Activated CD4-positive, alpha-beta T cell treated with anti-CD3 and anti-CD28 coated beads, Interleukin-2, amount 10 ng/mL, durations not matched to agents 7 days and 5 days (primary cell): ENCODE results near the gene PAGR1. TPM values are rescaled to one million over a fixed set of nuclear protein-coding genes. Genes with fewer than 3 reads are reported as not detected.
A peak's percentile ranks its signal among the peaks of the same experiment; 100 is the strongest.

Experiments used
- CTCF ChIA-PET: fragments of 350-600 bp; sonication (Branson Sonifier 250); formaldehyde crosslinking; loops from one replicate; lab custom pipeline; 2021; ENCODE audit warnings: antibody characterized with exemption; lab: Charles Lee
- POLR2A ChIA-PET: fragments of 350-600 bp; sonication (Branson Sonifier 250); formaldehyde crosslinking; loops from one replicate; lab custom pipeline; 2021; ENCODE audit warnings: antibody characterized with exemption; lab: Charles Lee
- DNase-seq: peaks from one replicate; pipeline ENCODE4 v3.0.0-alpha.2; 2020
- H3K27ac Mint-ChIP-seq: one replicate; pipeline ENCODE4 v1.8.0; 2021; ENCODE audit warnings: mild to moderate bottlenecking, moderate library complexity, mixed read lengths
- H3K27me3 Mint-ChIP-seq: one replicate; pipeline ENCODE4 v1.8.0; 2021; ENCODE audit warnings: mixed read lengths
- H3K36me3 Mint-ChIP-seq: one replicate; pipeline ENCODE4 v1.8.0; 2021; ENCODE audit warnings: low read depth, mixed read lengths
- H3K4me1 Mint-ChIP-seq: one replicate; pipeline ENCODE4 v1.8.0; 2021; ENCODE audit warnings: mixed read lengths
- H3K4me3 Mint-ChIP-seq: one replicate; pipeline ENCODE4 v1.8.0; 2021; ENCODE audit warnings: mild to moderate bottlenecking, moderate library complexity, mixed read lengths
- H3K9me3 Mint-ChIP-seq: one replicate; pipeline ENCODE4 v1.8.0; 2021; ENCODE audit warnings: mixed read lengths
- total RNA-seq, 2 experiments: library from RNA; stranded (reverse); gene quantifications; one replicate each; pipeline ENCODE4 v1.2.3, GENCODE V29; 2021

The PAGR1 gene
- total RNA-seq, 2 experiments from 2014 or later: 26.8 to 29.6 TPM

GRCh38 chr16:29848420-29849297 lies 32.7 kb downstream of the PAGR1 start:
- H3K27me3 Mint-ChIP-seq: no peaks in the 10 kb centered on the region
- ChIA-PET POLR2A (interaction anchor here (0.6 to 0.7 kb wide), 3 partner anchors 31 to 180 kb away, joined by 4 to 8 read pairs (median 4); no protein-coding TSS in a partner anchor), CTCF (interaction anchor here (0.6 to 4.2 kb wide), 37 partner anchors 9 to 992 kb away, joined by 3 to 41 read pairs (median 4); partner anchors contain the start of genes CDIPT, HIRIP3, MAZ and MVP)
- H3K9me3 Mint-ChIP-seq: no peaks in the 10 kb centered on the region
- H3K4me3 Mint-ChIP-seq: no peak overlapping the region
- H3K36me3 Mint-ChIP-seq: peaks cover 43% of the 10 kb centered on the region
- H3K27ac Mint-ChIP-seq: peak overlapping the region; percentile 19
- H3K4me1 Mint-ChIP-seq: peaks cover 10% of the 10 kb centered on the region
- peak; percentile 87 for DNase-seq

DNA sequence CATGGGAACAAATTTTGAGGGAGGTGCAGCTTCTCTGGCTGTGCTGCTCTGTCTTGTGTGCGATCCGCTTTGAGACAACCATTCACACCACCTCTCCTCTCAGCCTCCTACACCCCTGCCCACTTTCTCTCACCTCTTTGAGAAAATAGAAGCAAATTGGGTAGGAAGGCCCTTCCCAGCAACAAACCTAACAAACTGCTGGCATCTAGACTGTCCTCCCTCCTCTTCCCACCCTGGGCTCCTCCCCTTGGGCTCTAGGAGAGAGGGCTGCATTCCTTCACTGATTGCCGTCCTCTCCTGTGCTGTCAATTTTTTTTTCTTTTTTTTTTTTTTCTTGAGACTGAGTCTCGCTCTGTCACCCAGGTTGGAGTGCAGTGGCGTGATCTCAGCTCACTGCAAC lies 33.6 kb downstream of the PAGR1 start:
- DNase-seq: no peak
- peak overlapping the region; percentile 9 for H3K27ac Mint-ChIP-seq
- H3K9me3 Mint-ChIP-seq: no peaks in the 10 kb centered on the region
- ChIA-PET POLR2A (interaction anchor here (0.7 to 0.8 kb wide), 2 partner anchors 32 to 42 kb away, joined by 3 to 8 read pairs; no protein-coding TSS in a partner anchor), CTCF (interaction anchor here (0.6 to 4.2 kb wide), 16 partner anchors 8 to 153 kb away, joined by 3 to 41 read pairs (median 8); partner anchors contain the start of genes HIRIP3, MAZ, MVP and PAGR1)
- H3K27me3 Mint-ChIP-seq: no peaks in the 10 kb centered on the region
- H3K4me1 Mint-ChIP-seq: peaks cover 10% of the 10 kb centered on the region
- no peak overlapping the region for H3K4me3 Mint-ChIP-seq
- H3K36me3 Mint-ChIP-seq: peaks cover 37% of the 10 kb centered on the region

GRCh38 chr16:29850998-29851397 lies 35.0 kb downstream of the PAGR1 start:
- no peak overlapping the region for H3K4me3 Mint-ChIP-seq
- peaks cover 10% of the 10 kb centered on the region for H3K4me1 Mint-ChIP-seq
- no peak overlapping the region for H3K27ac Mint-ChIP-seq
- POLR2A ChIA-PET: no interaction called here
- H3K9me3 Mint-ChIP-seq: no peaks in the 10 kb centered on the region
- peaks cover 25% of the 10 kb centered on the region for H3K36me3 Mint-ChIP-seq
- no peak for DNase-seq
- no peaks in the 10 kb centered on the region for H3K27me3 Mint-ChIP-seq
- CTCF ChIA-PET: interaction anchor here (0.5 kb wide), 1 partner anchor 106 kb away, joined by 3 read pairs; no protein-coding TSS in a partner anchor

- no peak overlapping the region for H3K4me3 Mint-ChIP-seq
- H3K36me3 Mint-ChIP-seq: peaks cover 24% of the 10 kb centered on the region
- peaks cover 7% of the 10 kb centered on the region for H3K4me1 Mint-ChIP-seq
- no peaks in the 10 kb centered on the region for H3K27me3 Mint-ChIP-seq
- ChIA-PET POLR2A (no interaction called here), CTCF (no interaction called here)
- no peaks in the 10 kb centered on the region for H3K9me3 Mint-ChIP-seq
- DNase-seq: no peak
- no peak overlapping the region for H3K27ac Mint-ChIP-seq
Measured at GRCh38 chr16:29852654-29853053, 36.7 kb downstream of the PAGR1 start.

DNA sequence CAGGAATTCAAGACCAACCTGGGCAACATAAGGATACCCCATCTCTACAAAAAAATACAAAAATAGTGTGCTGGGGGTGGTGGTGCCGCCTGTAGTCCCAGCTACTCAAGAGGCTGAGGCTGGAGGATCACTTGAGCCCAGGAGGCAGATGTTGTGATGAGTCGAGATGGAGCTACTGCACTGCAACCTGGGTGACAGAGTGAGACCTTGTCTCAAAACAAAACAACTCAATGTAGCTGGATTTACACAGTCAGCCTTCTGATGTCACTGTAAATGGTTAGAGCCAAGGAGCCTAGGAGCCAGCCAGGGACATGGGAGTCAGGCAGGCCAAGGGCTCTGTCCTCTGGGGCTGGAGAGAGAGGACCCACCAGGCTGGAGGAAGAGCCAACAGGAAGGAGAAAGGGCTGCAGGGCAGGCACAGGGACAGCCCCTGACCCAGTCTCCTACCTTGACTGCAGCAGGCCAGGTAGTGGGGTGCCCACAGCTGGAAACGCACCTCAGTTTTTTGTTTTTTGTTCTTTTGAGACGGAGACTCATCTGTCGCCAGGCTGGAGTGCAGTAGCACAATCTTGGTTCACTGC lies 38.7 kb downstream of the PAGR1 start:
- Mint-ChIP-seq H3K4me1 (no peaks in the 10 kb centered on the region), H3K4me3 (no peak overlapping the region), H3K9me3 (no peaks in the 10 kb centered on the region), H3K27ac (peak overlapping the region; percentile 46), H3K36me3 (peaks cover 21% of the 10 kb centered on the region), H3K27me3 (no peaks in the 10 kb centered on the region)
- POLR2A ChIA-PET: no interaction called here
- no peak for DNase-seq
- CTCF ChIA-PET: interaction anchor here (0.7 to 1.3 kb wide), 3 partner anchors 9 to 155 kb away, joined by 3 read pairs; no protein-coding TSS in a partner anchor

- no peak overlapping the region for H3K27ac Mint-ChIP-seq
- DNase-seq: no peak
Measured at GRCh38 chr16:29857133-29857760, 41.3 kb downstream of the PAGR1 start.

DNA sequence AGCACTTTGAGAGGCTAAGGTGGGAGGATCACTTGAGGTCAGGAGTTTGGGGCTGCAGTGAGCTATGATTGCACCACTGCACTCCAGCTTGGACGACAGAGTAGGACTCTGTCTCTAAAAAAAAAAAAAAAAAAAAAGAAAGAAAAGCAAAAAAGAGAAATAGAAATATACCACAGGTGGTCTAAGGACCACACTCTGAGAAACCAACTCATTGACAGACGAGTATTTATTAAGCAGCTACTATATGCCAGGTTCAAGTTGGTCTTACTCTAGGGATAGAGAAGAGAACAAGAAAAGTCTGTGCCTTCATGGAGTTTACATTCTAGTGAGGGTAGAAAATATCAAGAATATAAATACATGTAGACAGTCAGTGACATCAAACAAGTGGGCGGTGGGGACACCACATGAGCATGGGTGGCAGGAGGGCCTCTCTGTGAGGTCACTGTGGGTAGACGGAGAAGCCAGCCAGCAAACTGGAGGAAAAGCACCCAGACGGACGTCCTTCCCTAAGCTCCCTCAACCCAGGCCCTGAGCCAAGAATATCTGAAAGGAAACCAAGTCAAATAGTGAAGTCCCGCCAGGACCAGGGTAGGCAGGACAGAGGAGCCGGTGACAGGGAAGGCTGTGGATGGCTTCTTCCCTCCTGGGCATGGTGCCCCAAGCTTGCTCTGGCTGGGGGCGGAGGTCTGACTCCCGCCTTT lies 42.3 kb downstream of the PAGR1 start:
- no peak overlapping the region for H3K4me3 Mint-ChIP-seq
- H3K4me1 Mint-ChIP-seq: peaks cover 22% of the 10 kb centered on the region
- H3K27ac Mint-ChIP-seq: peak overlapping the region; percentile 64
- DNase-seq: no peak
- H3K9me3 Mint-ChIP-seq: no peaks in the 10 kb centered on the region
- no peaks in the 10 kb centered on the region for H3K27me3 Mint-ChIP-seq
- ChIA-PET CTCF (interaction anchor here (0.5 to 3.3 kb wide), 4 partner anchors 10 to 649 kb away, joined by 3 to 14 read pairs (median 3); partner anchors contain the start of gene SEZ6L2), POLR2A (no interaction called here)
- peaks cover 24% of the 10 kb centered on the region for H3K36me3 Mint-ChIP-seq

More at GRCh38 chr16:29857133-29857760, 41.3 kb downstream of the PAGR1 start:
- ChIA-PET POLR2A (no interaction called here), CTCF (interaction anchor here (0.5 to 3.3 kb wide), 2 partner anchors 9 to 651 kb away, joined by 3 to 14 read pairs; no protein-coding TSS in a partner anchor)
- H3K4me3 Mint-ChIP-seq: no peak overlapping the region
- no peaks in the 10 kb centered on the region for H3K27me3 Mint-ChIP-seq
- H3K9me3 Mint-ChIP-seq: no peaks in the 10 kb centered on the region
- H3K36me3 Mint-ChIP-seq: peaks cover 24% of the 10 kb centered on the region
- peaks cover 16% of the 10 kb centered on the region for H3K4me1 Mint-ChIP-seq

DNA sequence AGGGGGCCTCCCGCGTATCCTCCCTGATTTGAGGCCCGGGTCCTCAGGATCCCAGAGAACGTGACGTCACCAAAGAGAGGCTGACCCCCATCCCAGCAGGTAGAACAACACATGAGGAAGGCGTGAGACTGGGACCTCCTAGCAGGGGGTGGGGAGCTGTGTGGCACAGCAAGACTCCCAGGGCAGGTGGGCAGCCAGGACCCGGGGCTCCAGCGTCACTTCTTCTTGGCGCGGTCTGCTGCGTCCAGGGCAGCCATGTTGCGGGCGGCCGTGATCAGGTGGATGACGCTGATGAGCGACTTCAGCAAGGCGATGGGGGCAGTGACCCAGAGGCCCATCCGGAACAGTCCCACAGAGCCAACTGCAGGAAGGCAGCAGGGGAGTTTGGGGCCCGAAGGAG lies 43.0 kb downstream of the PAGR1 start:
- Mint-ChIP-seq H3K36me3 (peaks cover 24% of the 10 kb centered on the region), H3K27me3 (no peaks in the 10 kb centered on the region), H3K4me3 (no peak overlapping the region), H3K27ac (no peak overlapping the region), H3K9me3 (no peaks in the 10 kb centered on the region), H3K4me1 (peaks cover 25% of the 10 kb centered on the region)
- POLR2A ChIA-PET: interaction anchor here (0.6 kb wide), 1 partner anchor 8 kb away, joined by 4 read pairs; no protein-coding TSS in a partner anchor
- no peak for DNase-seq
- CTCF ChIA-PET: interaction anchor here (0.8 to 3.3 kb wide), 4 partner anchors 10 to 114 kb away, joined by 3 to 14 read pairs (median 3); partner anchors contain the start of gene SEZ6L2

GRCh38 chr16:29860218-29860617 lies 44.3 kb downstream of the PAGR1 start:
- no peak overlapping the region for H3K4me3 Mint-ChIP-seq
- peaks cover 24% of the 10 kb centered on the region for H3K36me3 Mint-ChIP-seq
- peak overlapping the region; percentile 54 for H3K27ac Mint-ChIP-seq
- H3K4me1 Mint-ChIP-seq: peaks cover 29% of the 10 kb centered on the region
- no peaks in the 10 kb centered on the region for H3K9me3 Mint-ChIP-seq
- POLR2A ChIA-PET: no interaction called here
- CTCF ChIA-PET: interaction anchor here (0.9 kb wide), 1 partner anchor 174 kb away, joined by 3 read pairs; no protein-coding TSS in a partner anchor
- no peak for DNase-seq
- H3K27me3 Mint-ChIP-seq: no peaks in the 10 kb centered on the region

GRCh38 chr16:29862383-29862883 lies 46.5 kb downstream of the PAGR1 start:
- peaks cover 29% of the 10 kb centered on the region for H3K4me1 Mint-ChIP-seq

DNA sequence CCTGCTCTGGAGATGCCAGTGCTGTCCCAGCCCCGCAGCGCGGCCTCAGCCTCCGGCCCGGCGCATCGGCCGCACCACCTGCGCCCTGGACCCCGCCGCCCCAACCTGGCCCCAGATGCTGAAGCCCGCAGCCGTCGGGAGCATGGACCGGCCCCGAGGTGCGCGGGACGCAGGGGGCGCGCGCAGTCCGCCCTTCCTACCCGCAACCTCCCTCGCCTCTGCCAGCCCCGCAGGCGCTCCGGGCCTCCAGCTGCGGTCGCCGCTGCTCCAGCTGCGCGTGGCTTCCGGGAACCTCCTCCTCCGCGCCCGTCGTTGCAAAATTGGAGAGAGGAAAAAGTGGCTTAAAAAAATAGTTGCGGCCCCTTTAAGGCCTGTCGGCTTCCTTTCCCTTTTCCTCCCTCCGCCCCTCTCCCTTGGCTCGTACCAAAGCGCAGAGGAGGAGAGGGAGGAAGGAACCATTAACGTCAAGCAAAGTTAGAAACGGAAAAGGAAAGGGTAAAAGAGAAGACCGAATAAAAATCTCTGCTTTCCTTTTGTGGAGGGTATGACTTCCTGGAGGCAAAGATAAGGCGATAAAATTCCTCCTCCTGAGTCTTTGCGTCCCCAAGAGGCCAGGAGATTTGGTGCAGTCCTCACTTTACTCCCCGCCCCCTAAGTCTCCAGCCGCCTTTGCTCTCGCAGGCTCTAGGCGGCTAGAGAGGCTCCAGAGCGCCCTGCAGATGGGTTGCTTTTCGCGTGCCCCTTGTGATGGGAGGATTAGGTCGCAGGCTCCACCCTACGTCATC lies 47.1 kb downstream of the PAGR1 start, which contains the start of gene CDIPT:
Gene CDIPT (minus strand): TSS at position 343 of the 785 bp plus-strand sequence. CDS start 369 bp downstream, outside the sequence.
- no peaks in the 10 kb centered on the region for H3K27me3 Mint-ChIP-seq
- CTCF ChIA-PET: interaction anchor here (0.6 to 2.2 kb wide), 11 partner anchors 8 to 109 kb away, joined by 3 to 4 read pairs (median 3); partner anchors contain the start of gene MVP
- peaks cover 20% of the 10 kb centered on the region for H3K36me3 Mint-ChIP-seq
- POLR2A ChIA-PET: no interaction called here
- peaks cover 31% of the 10 kb centered on the region for H3K4me1 Mint-ChIP-seq
- DNase-seq: peak; percentile 95
- H3K4me3 Mint-ChIP-seq: peak within 1 kb of the TSS; percentile 98
- peak within 1 kb of the TSS; percentile 100 for H3K27ac Mint-ChIP-seq
- H3K9me3 Mint-ChIP-seq: no peaks in the 10 kb centered on the region

More at GRCh38 chr16:29862383-29862883, 46.5 kb downstream of the PAGR1 start:
- peak overlapping the region; percentile 100 for H3K27ac Mint-ChIP-seq
- peak; percentile 22 for DNase-seq
- H3K9me3 Mint-ChIP-seq: no peaks in the 10 kb centered on the region
- H3K4me3 Mint-ChIP-seq: peak overlapping the region; percentile 98
- H3K36me3 Mint-ChIP-seq: peaks cover 21% of the 10 kb centered on the region
- ChIA-PET POLR2A (no interaction called here), CTCF (interaction anchor here (0.8 to 2.2 kb wide), 4 partner anchors 14 to 110 kb away, joined by 3 to 4 read pairs (median 4); no protein-coding TSS in a partner anchor)
- no peaks in the 10 kb centered on the region for H3K27me3 Mint-ChIP-seq
